ENCODE results near the gene SCARB1. TPM values are rescaled to one million over a fixed set of nuclear protein-coding genes. Genes with fewer than 3 reads are reported as not detected.

Gene SCARB1
- total RNA-seq, 6 experiments from 2014 or later, result 128 to 359 (median 214) TPM

- H3K36me3 ChIP-seq, result no peaks in the 10 kb centered on the region
- no peak for TF ChIP-seq POLR2A (IDR thresholded peaks at IDR 0.05)
- TF ChIP-seq CTCF (IDR thresholded peaks at IDR 0.05), result peak in 3 of 4 donors; percentile 96 to 99 (median 98)
- peak; percentile 83 to 91 (median 86) for ATAC-seq
- DNase-seq, result peak; percentile 75 to 85 (median 83)
- no peak overlapping the region for H3K27ac ChIP-seq
- H3K9me3 ChIP-seq, result peaks cover 0 to 4% (median 2%) of the 10 kb centered on the region in 4 donors
- H3K4me3 ChIP-seq, result no peak overlapping the region
- H3K27me3 ChIP-seq, result no peaks in the 10 kb centered on the region
- H3K4me1 ChIP-seq, result peaks cover 0 to 20% (median 0%) of the 10 kb centered on the region in 4 donors
- 20% methylated on average over 17 of the region's 21 CpGs for WGBS (ENCODE audit: insufficient coverage, low coverage, low lambda C conversion rate, missing lambda C conversion rate)
- intact Hi-C loops (cut with DNase I), result loop anchor here (10.0 kb wide), 4 partner anchors 192 to 732 kb away; partner anchors contain the start of gene NCOR2 (in 1 of the 2)
Observed at GRCh38 chr12:124767066-124767821, 96.4 kb downstream of the SCARB1 start.

- Histone ChIP-seq H3K27me3 (no peaks in the 10 kb centered on the region), H3K4me1 (peaks cover 0 to 16% (median 0%) of the 10 kb centered on the region in 4 donors), H3K4me3 (no peak overlapping the region), H3K36me3 (no peaks in the 10 kb centered on the region), H3K27ac (no peak overlapping the region), H3K9me3 (peaks cover 0 to 4% (median 2%) of the 10 kb centered on the region in 4 donors)
- no peak for DNase-seq
- peak in 3 of 4 donors; percentile 5 to 43 (median 9) for ATAC-seq
- intact Hi-C loops (cut with DNase I), result loop anchor here (10.0 kb wide), 4 partner anchors 192 to 732 kb away; partner anchors contain the start of gene NCOR2 (in 1 of the 2)
- no peak for TF ChIP-seq POLR2A (IDR thresholded peaks at IDR 0.05)
- no peak for TF ChIP-seq CTCF (IDR thresholded peaks at IDR 0.05)
Observed at GRCh38 chr12:124766727-124767065, 97.0 kb downstream of the SCARB1 start.

GRCh38 chr12:124765581-124766489 lies 97.8 kb downstream of the SCARB1 start:
- Histone ChIP-seq H3K27me3 (no peaks in the 10 kb centered on the region), H3K27ac (peak overlapping the region in 1 of 3 donors; percentile 16), H3K9me3 (peaks cover 0 to 4% (median 2%) of the 10 kb centered on the region in 4 donors), H3K36me3 (no peaks in the 10 kb centered on the region), H3K4me3 (no peak overlapping the region), H3K4me1 (peaks cover 0 to 15% (median 0%) of the 10 kb centered on the region in 4 donors)
- intact Hi-C loops (cut with DNase I), result loop anchor here (10.0 kb wide), 4 partner anchors 191 to 731 kb away; partner anchors contain the start of gene NCOR2 (in 1 of the 2)
- WGBS (ENCODE audit: insufficient coverage, low coverage, low lambda C conversion rate, missing lambda C conversion rate), result 64% methylated on average over 9 of the region's 9 CpGs
- DNase-seq (no peak), ATAC-seq (no peak)
- TF ChIP-seq CTCF (IDR thresholded peaks at IDR 0.05), result no peak
- no peak for TF ChIP-seq POLR2A (IDR thresholded peaks at IDR 0.05)

- no peaks in the 10 kb centered on the region for H3K36me3 ChIP-seq
- H3K27me3 ChIP-seq, result no peaks in the 10 kb centered on the region
- 38% methylated on average over 2 of the region's 2 CpGs for WGBS (ENCODE audit: insufficient coverage, low coverage, low lambda C conversion rate, missing lambda C conversion rate)
- ATAC-seq (no peak), DNase-seq (no peak)
- H3K4me3 ChIP-seq, result no peak overlapping the region
- intact Hi-C loops (cut with DNase I), result loop anchor here (10.0 kb wide), 4 partner anchors 190 to 730 kb away; partner anchors contain the start of gene NCOR2 (in 1 of the 2)
- H3K9me3 ChIP-seq, result peaks cover 0 to 4% (median 2%) of the 10 kb centered on the region in 4 donors
- H3K4me1 ChIP-seq, result peaks cover 0 to 15% (median 0%) of the 10 kb centered on the region in 4 donors
- peak overlapping the region in 1 of 3 donors; percentile 16 for H3K27ac ChIP-seq
- TF ChIP-seq POLR2A (IDR thresholded peaks at IDR 0.05) (no peak), CTCF (IDR thresholded peaks at IDR 0.05) (no peak)
Observed at GRCh38 chr12:124764870-124765580, 98.6 kb downstream of the SCARB1 start.

Data from right lobe of liver (tissue), 6 donors.